Mesenchymal stem cell (in vitro differentiated cells and primary cell): ENCODE measurements around the gene PKD1L1.

Experiments
- DNase-seq: peaks from one replicate; pipeline ENCODE4 v3.0.0-alpha.2; 2013
- H2AFZ ChIP-seq: one replicate; pipeline ENCODE4 v1.6.1; 2013; ENCODE audit warnings: low read depth, mild to moderate bottlenecking, control low read depth, inconsistent platforms, low read length, moderate library complexity
- H2AK5ac ChIP-seq: 2 replicates; pipeline ENCODE4 v1.6.1; 2013; ENCODE audit warnings: low read length, moderate library complexity, mild to moderate bottlenecking, inconsistent platforms; ENCODE audit not compliant: severe bottlenecking
- H2BK120ac ChIP-seq: one replicate; pipeline ENCODE4 v1.6.1; 2013; ENCODE audit warnings: low read depth, mild to moderate bottlenecking, inconsistent platforms, low read length, moderate library complexity
- H2BK12ac ChIP-seq, 2 experiments: one replicate each; pipeline ENCODE4 v1.6.1; 2013; ENCODE audit warnings: inconsistent platforms in 2 of 2, low read length in 2 of 2, mild to moderate bottlenecking in 2 of 2, moderate library complexity in 2 of 2, control low read depth in 1 of 2
- H2BK15ac ChIP-seq: one replicate; pipeline ENCODE4 v1.6.1; 2013; ENCODE audit warnings: mild to moderate bottlenecking, low read depth, inconsistent platforms; ENCODE audit not compliant: poor library complexity, severe bottlenecking
- H2BK5ac ChIP-seq: 2 replicates; pipeline ENCODE4 v1.6.1; 2013; ENCODE audit warnings: low read depth, mild to moderate bottlenecking, low read length, control low read depth, inconsistent platforms; ENCODE audit not compliant: poor library complexity, severe bottlenecking
- H3K14ac ChIP-seq, 2 experiments: one replicate each; pipeline ENCODE4 v1.6.1; 2013; ENCODE audit warnings: inconsistent platforms in 2 of 2, low read length in 2 of 2, control low read depth in 1 of 2, mild to moderate bottlenecking in 1 of 2, moderate library complexity in 1 of 2
- H3K18ac ChIP-seq, 2 experiments: one replicate each; pipeline ENCODE4 v1.6.1; 2013; ENCODE audit warnings: inconsistent platforms in 2 of 2, low read length in 2 of 2, control low read depth in 1 of 2, low read depth in 1 of 2, mild to moderate bottlenecking in 1 of 2
- H3K23ac ChIP-seq, 2 experiments: one replicate each; pipeline ENCODE4 v1.6.1; 2013; ENCODE audit warnings: inconsistent platforms in 2 of 2, low read length in 2 of 2, mild to moderate bottlenecking in 2 of 2, moderate library complexity in 2 of 2, control low read depth in 1 of 2
- H3K27ac ChIP-seq: 2 replicates; pipeline ENCODE4 v1.5.1; 2013; ENCODE audit warnings: mild to moderate bottlenecking, moderate library complexity, low read length, control low read depth, inconsistent platforms; ENCODE audit not compliant: poor library complexity, severe bottlenecking
- H3K27me3 ChIP-seq, 2 experiments: 2 replicates each; pipeline versions ENCODE4 v1.6.1 to v1.7.0; 2013; ENCODE audit warnings: low read length in 2 of 2, mild to moderate bottlenecking in 2 of 2, moderate library complexity in 2 of 2, control low read depth in 1 of 2, inconsistent platforms in 1 of 2; ENCODE audit not compliant: control insufficient read depth in 1 of 2, insufficient read depth in 1 of 2
- H3K36me3 ChIP-seq, 2 experiments: 2 replicates each; pipeline versions ENCODE4 v1.6.1 to v1.7.0; 2013; ENCODE audit warnings: low read length in 2 of 2, control low read depth in 1 of 2, inconsistent platforms in 1 of 2, low read depth in 1 of 2, mild to moderate bottlenecking in 1 of 2; ENCODE audit not compliant: insufficient read depth in 2 of 2, control insufficient read depth in 1 of 2
- H3K4ac ChIP-seq, 2 experiments: one replicate each; pipeline ENCODE4 v1.6.1; 2013; ENCODE audit warnings: inconsistent platforms in 2 of 2, low read length in 2 of 2, mild to moderate bottlenecking in 2 of 2, moderate library complexity in 2 of 2, control low read depth in 1 of 2, low read depth in 1 of 2
- H3K4me1 ChIP-seq: 2 replicates; pipeline ENCODE4 v1.6.1; 2013; ENCODE audit warnings: low read depth, low read length, control low read depth; ENCODE audit not compliant: control insufficient read depth, insufficient read depth
- H3K4me2 ChIP-seq: 2 replicates; pipeline ENCODE4 v1.6.1; 2013; ENCODE audit warnings: low read length, mild to moderate bottlenecking, inconsistent platforms; ENCODE audit not compliant: poor library complexity, severe bottlenecking
- H3K4me3 ChIP-seq, 2 experiments: 2 replicates each; pipeline versions ENCODE4 v1.5.1 to v1.7.0; 2013; ENCODE audit warnings: low read length in 2 of 2, mild to moderate bottlenecking in 2 of 2, control low read depth in 1 of 2, low read depth in 1 of 2; ENCODE audit not compliant: insufficient read depth in 1 of 2
- H3K79me1 ChIP-seq: replicated peaks from 2 replicates; pipeline ENCODE4 v1.6.1; 2013; ENCODE audit warnings: mild to moderate bottlenecking, control low read depth, low read length, inconsistent platforms; ENCODE audit not compliant: poor library complexity, severe bottlenecking
- H3K9ac ChIP-seq: 2 replicates; pipeline ENCODE4 v1.7.0; 2013; ENCODE audit warnings: mild to moderate bottlenecking, low read length, moderate library complexity
- H3K9me3 ChIP-seq: 2 replicates; pipeline ENCODE4 v1.7.0; 2013; ENCODE audit warnings: mild to moderate bottlenecking, low read length; ENCODE audit not compliant: control insufficient read depth
- H4K8ac ChIP-seq: one replicate; pipeline ENCODE4 v1.6.1; 2013; ENCODE audit warnings: inconsistent platforms, mild to moderate bottlenecking, low read length, moderate library complexity
- H4K91ac ChIP-seq: one replicate; pipeline ENCODE4 v1.6.1; 2013; ENCODE audit warnings: mild to moderate bottlenecking, low read length, inconsistent platforms
- WGBS: methylation state at CpG from one replicate; pipeline ENCODE4 v1.1.7; 2013; ENCODE audit warnings: mixed read lengths; 5-methylcytosine and 5-hydroxymethylcytosine counted together

PKD1L1 gene

GRCh38 chr7:47778153-47778661 lies 170.1 kb downstream of the PKD1L1 start:
- 85% methylated on average over 3 of the region's 4 CpGs for WGBS

GRCh38 chr7:47777531-47778152 lies 170.6 kb downstream of the PKD1L1 start:
- no peak overlapping the region for H3K4me3 ChIP-seq
- H3K27me3 ChIP-seq = peaks cover 0 to 22% of the 10 kb centered on the region in 2 experiments
- H3K18ac ChIP-seq = peak overlapping the region; percentile 72 to 79
- H2AFZ ChIP-seq = no peak overlapping the region
- H3K9me3 ChIP-seq = no peaks in the 10 kb centered on the region
- 100% methylated on average over 1 of the region's 1 CpG for WGBS
- no peak overlapping the region for H3K4me2 ChIP-seq
- no peak overlapping the region for H3K9ac ChIP-seq
- peak overlapping the region; percentile 60 to 61 for H3K4ac ChIP-seq
- no peak overlapping the region for H3K27ac ChIP-seq
- H2BK15ac ChIP-seq = no peak overlapping the region
- H3K4me1 ChIP-seq = peaks cover 5% of the 10 kb centered on the region
- peak overlapping the region; percentile 66 for H4K8ac ChIP-seq
- no peak overlapping the region for H3K23ac ChIP-seq
- peak overlapping the region; percentile 4 for H2BK5ac ChIP-seq
- no peak for DNase-seq
- no peak overlapping the region for H2BK120ac ChIP-seq
- no peaks in the 10 kb centered on the region for H3K36me3 ChIP-seq
- H3K14ac ChIP-seq = peak overlapping the region in 1 of 2 experiments; percentile 62
- peak overlapping the region; percentile 15 for H4K91ac ChIP-seq
- H3K79me1 ChIP-seq = no peaks in the 10 kb centered on the region
- H2AK5ac ChIP-seq = peak overlapping the region; percentile 84
- H2BK12ac ChIP-seq = peak overlapping the region; percentile 41 to 98

More at GRCh38 chr7:47778153-47778661, 170.1 kb downstream of the PKD1L1 start:
- H3K18ac ChIP-seq = peak overlapping the region; percentile 72 to 79
- H3K4ac ChIP-seq = peak overlapping the region in 1 of 2 experiments; percentile 61
- no peak overlapping the region for H4K8ac ChIP-seq
- H2BK12ac ChIP-seq = peak overlapping the region; percentile 41 to 95
- H3K9ac ChIP-seq = no peak overlapping the region
- no peaks in the 10 kb centered on the region for H3K36me3 ChIP-seq
- peaks cover 5% of the 10 kb centered on the region for H3K4me1 ChIP-seq
- H3K14ac ChIP-seq = no peak overlapping the region
- H3K4me3 ChIP-seq = no peak overlapping the region
- peak overlapping the region; percentile 4 for H2BK5ac ChIP-seq
- H3K4me2 ChIP-seq = no peak overlapping the region
- no peak overlapping the region for H3K27ac ChIP-seq
- H3K9me3 ChIP-seq = no peaks in the 10 kb centered on the region
- no peak overlapping the region for H3K23ac ChIP-seq
- no peak overlapping the region for H2BK120ac ChIP-seq
- peaks cover 0 to 16% of the 10 kb centered on the region in 2 experiments for H3K27me3 ChIP-seq
- no peak overlapping the region for H2AFZ ChIP-seq
- H4K91ac ChIP-seq = peak overlapping the region; percentile 15
- peak overlapping the region; percentile 84 for H2AK5ac ChIP-seq
- H2BK15ac ChIP-seq = no peak overlapping the region
- DNase-seq = no peak
- H3K79me1 ChIP-seq = no peaks in the 10 kb centered on the region

GRCh38 chr7:47776335-47776734 lies 171.9 kb downstream of the PKD1L1 start:
- no peak overlapping the region for H4K91ac ChIP-seq
- H3K9ac ChIP-seq = no peak overlapping the region
- H3K4ac ChIP-seq = no peak overlapping the region
- no peak overlapping the region for H3K23ac ChIP-seq
- H4K8ac ChIP-seq = no peak overlapping the region
- no peak for DNase-seq
- no peaks in the 10 kb centered on the region for H3K36me3 ChIP-seq
- H3K79me1 ChIP-seq = no peaks in the 10 kb centered on the region
- no peak overlapping the region for H2BK15ac ChIP-seq
- H3K27me3 ChIP-seq = peaks cover 0 to 32% of the 10 kb centered on the region in 2 experiments
- no peak overlapping the region for H3K14ac ChIP-seq
- no peak overlapping the region for H3K27ac ChIP-seq
- peaks cover 6% of the 10 kb centered on the region for H3K4me1 ChIP-seq
- no peak overlapping the region for H3K18ac ChIP-seq
- no peak overlapping the region for H2AFZ ChIP-seq
- no peak overlapping the region for H2BK5ac ChIP-seq
- H2BK120ac ChIP-seq = peak overlapping the region; percentile 67
- H3K4me2 ChIP-seq = no peak overlapping the region
- no peak overlapping the region for H2BK12ac ChIP-seq
- WGBS = 100% methylated on average over 1 of the region's 1 CpG
- no peak overlapping the region for H3K4me3 ChIP-seq
- H2AK5ac ChIP-seq = no peak overlapping the region
- H3K9me3 ChIP-seq = no peaks in the 10 kb centered on the region

DNA sequence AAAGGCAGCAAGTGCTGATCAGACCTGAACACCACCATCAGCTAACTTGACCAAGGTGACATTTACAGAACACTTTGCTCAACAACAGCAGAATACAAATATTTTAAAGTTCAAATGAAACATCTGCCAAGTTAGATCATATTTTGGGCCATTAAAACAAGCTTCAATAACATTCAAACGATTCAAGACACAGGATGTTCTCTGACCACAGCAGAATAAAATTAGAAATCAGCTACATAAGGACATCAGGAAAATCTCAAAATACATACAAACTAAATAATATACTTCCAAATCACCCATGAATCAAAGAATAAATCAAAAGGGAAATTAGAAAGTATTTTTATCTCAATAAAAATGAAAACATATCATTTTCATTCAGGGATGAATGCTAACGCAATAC lies 173.0 kb downstream of the PKD1L1 start:
- Histone ChIP-seq H4K8ac (no peak overlapping the region), H3K27me3 (peaks cover 0 to 32% of the 10 kb centered on the region in 2 experiments), H3K14ac (no peak overlapping the region), H3K9ac (no peak overlapping the region), H2AK5ac (no peak overlapping the region), H3K4me3 (no peak overlapping the region), H2BK15ac (no peak overlapping the region), H3K4me1 (peaks cover 8% of the 10 kb centered on the region), H2AFZ (no peak overlapping the region), H3K9me3 (no peaks in the 10 kb centered on the region), H3K4me2 (no peak overlapping the region), H3K36me3 (no peaks in the 10 kb centered on the region), H3K18ac (no peak overlapping the region), H3K27ac (no peak overlapping the region), H4K91ac (no peak overlapping the region), H2BK5ac (no peak overlapping the region), H3K23ac (no peak overlapping the region), H3K4ac (peak overlapping the region in 1 of 2 experiments; percentile 52), H2BK120ac (no peak overlapping the region), H3K79me1 (no peaks in the 10 kb centered on the region), H2BK12ac (peak overlapping the region; percentile 11 to 18)
- WGBS = 68% methylated on average over 1 of the region's 2 CpGs
- DNase-seq = no peak
